Epidermal melanocyte (primary cell): ENCODE results near the gene GJD4.

Source experiments
- DNase-seq: peaks from one replicate; pipeline ENCODE4 v3.0.0; 2011; ENCODE audit warnings: low spot score; ENCODE audit not compliant: insufficient read length

The GJD4 gene

GRCh38 chr10:35578618-35578956 lies 26.6 kb upstream of the GJD4 start:
- DNase-seq = no peak

DNA sequence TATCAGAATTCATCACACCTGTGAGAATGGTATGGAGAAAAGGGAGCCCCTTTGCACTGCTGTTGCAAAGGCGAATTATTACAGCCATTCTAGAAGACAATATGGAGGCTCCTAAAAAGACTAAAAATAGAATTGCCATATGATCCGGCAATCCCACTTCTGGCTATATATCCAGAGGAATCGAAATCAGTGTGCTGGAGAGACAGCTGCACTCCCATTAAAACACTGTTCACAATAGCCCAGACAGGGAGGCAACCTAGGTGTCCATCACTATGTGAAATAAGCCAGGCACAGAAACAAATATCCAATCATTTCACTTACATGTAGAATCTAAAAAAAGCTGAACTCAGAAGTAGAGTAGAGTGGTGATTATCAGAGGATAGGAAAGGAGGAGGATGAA lies 26.0 kb upstream of the GJD4 start:
- DNase-seq = no peak

DNA sequence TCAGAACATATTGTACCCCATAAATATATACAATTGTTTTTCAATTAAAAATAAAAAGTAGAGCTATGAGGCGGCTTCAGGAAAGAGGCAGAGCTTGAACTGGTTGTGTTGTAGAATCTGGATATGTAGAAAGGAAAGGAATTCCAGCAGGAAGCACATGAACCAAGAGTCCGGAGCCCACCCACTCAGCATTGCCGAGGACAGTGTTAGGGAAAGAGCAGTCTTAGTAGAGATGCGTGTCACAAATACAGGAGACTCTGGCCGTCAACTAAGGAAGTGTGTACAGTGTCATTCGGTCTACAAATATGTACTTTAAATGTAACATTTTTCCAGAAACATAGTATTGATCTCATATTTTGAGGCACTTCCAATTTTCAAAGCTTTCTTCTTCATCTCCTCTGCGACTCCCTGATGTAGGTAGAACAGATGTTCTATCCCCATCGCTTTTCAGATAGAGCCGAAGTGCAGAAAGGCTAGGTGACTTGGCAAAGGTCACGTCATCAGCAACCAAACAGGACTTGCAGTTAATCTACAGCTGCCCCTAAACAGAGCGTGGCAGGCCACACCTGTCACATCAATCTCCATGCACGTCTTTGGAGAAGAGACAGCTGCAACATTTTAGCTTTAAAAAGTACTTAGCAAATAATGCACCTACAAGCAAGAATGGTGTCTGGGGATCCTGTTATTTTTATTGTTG lies 25.3 kb upstream of the GJD4 start:
- DNase-seq = no peak

DNA sequence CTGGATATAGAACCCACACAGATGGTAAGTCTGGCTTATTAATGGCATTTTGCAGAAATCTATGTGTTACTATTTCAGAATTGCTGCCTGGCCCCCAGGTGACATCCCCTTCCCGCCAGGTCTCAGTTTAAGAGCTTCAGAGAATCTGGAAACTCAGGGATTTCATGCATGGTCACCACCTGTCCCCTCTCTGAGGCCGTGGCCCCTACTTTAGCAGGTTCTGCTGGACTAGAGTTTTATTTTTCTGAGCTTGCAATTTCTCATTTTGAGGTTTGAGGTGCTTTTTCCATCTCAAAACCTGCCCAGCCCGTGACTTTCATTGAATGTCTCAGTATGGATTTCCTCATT lies 24.7 kb upstream of the GJD4 start:
- DNase-seq = no peak

DNA sequence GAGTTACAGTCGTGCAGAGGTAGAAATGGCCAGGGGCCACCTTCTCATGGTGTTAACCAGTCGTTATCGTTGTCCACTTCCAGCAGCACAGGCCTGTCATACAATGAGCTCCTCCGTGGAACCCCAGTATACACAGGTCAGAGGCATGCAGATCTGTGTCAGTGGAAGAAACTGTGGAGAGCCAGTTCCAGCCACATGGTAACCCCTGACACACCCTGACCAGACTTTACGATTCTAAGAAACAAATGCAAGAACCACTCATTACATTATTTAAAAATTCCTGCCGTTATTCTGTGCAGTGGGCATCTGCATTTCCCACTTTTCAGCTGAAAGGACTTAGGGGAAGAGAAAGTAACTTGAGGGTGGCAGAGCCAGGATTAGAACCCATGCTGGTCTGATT lies 23.5 kb upstream of the GJD4 start:
- DNase-seq = no peak

GRCh38 chr10:35584946-35585345 lies 20.2 kb upstream of the GJD4 start:
- no peak for DNase-seq

DNA sequence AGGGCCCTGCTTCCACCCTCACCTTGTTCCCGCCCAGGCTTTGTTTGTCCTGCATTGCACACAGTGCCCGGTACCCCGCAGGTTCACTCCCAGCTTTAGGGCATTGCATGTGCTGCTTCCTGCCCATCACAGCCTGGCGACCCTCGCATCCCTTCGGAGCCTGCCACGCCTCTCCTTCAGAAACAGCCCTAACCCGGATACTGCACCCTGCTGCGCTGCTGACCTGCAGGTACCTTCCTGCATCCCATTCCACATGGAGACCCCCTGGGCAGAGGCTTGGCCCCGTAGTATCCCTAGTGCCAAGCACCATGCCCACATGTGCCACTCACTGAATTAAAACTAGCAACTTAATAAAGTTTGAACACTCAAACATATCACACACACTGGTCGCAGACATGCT lies 19.8 kb upstream of the GJD4 start:
- DNase-seq = no peak

DNA sequence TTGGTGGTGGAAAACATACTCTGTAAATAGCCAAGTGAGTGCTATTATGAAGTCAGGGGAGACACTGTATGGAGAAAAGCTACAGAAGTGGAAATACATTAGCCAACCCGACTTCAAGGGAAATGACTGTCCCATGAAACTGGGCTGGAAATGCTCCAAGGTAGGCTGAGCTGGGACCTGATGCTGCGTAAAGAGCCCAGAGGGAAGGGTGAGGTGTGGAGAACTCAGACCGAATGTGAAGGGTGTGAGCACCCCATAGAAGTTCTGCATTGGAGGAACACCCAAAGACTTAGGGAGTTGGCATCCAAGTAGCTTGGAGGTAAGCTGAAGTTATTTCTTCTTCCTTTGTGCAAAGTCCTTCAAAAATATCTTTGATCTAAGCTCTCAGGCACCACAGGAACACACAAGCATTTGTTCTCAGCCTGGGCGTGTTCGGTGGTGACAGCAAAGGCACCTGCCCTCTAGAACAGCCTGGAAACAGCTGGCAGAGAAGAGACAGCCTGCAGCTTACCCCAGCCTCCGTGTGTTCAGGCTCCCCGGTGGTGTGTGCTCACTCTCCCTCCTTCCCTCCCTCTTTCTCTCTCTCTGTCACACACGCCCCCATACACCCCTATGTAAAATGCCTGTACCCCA lies 19.1 kb upstream of the GJD4 start:
- DNase-seq = no peak

GRCh38 chr10:35588836-35589235 lies 16.3 kb upstream of the GJD4 start:
- no peak for DNase-seq

DNA sequence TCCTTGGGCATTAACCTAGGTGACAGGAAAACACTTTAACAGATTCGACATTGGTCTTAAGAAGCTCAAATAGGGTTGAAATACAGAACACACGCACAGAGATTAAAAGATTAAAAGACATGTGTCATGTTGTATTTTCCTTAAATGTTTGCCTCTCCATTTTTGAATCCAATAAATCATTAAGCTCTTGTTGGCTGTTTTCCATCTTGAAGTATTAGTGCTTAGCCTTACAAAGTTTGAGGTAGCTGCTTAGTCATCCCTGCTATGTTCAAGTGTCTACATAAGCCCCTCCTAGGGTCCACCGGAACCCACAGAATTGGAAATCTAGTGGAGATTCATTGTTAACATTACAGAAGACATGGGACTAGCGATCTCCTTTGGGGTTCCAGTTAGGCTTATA lies 12.7 kb upstream of the GJD4 start:
- DNase-seq = no peak

- DNase-seq = no peak
Observed at GRCh38 chr10:35594115-35595079, 10.7 kb upstream of the GJD4 start.

GRCh38 chr10:35595106-35595505 lies 10.0 kb upstream of the GJD4 start:
- no peak for DNase-seq

DNA sequence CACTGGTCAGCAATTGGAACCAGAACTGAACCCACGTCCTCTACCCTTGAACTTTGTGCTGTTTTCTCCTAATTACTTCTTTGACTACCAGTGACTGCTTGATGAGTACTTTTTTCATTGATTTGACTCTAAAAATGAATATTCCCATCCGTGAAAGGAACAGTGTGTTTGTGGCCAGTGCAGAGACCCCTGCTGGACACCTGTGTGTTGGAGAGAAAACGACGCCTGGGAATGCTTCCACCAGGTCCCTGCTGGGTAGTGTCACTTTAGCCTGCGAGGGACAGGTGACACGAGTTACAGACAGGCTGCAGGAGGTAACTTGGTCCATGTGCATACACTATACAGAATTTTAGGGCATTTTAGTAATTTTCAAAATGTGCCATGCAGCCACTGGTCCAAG lies 6.8 kb upstream of the GJD4 start:
- DNase-seq = no peak

- DNase-seq = no peak
Observed at GRCh38 chr10:35600193-35600592, 4.9 kb upstream of the GJD4 start.

- no peak for DNase-seq
Observed at GRCh38 chr10:35606430-35606829, 1.3 kb downstream of the GJD4 start.

- DNase-seq = no peak
Observed at GRCh38 chr10:35607475-35608327, 2.6 kb downstream of the GJD4 start.

DNA sequence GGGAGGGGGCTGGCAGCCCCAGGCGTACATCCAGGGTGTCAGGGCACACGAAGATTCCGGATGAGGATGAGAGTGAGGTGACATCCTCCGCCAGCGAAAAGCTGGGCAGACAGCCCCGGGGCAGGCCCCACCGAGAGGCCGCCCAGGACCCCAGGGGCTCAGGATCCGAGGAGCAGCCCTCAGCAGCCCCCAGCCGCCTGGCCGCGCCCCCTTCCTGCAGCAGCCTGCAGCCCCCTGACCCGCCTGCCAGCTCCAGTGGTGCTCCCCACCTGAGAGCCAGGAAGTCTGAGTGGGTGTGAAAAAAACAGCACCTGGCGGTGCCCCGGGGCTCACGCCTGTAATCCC lies 3.2 kb downstream of the GJD4 start:
- no peak for DNase-seq

DNA sequence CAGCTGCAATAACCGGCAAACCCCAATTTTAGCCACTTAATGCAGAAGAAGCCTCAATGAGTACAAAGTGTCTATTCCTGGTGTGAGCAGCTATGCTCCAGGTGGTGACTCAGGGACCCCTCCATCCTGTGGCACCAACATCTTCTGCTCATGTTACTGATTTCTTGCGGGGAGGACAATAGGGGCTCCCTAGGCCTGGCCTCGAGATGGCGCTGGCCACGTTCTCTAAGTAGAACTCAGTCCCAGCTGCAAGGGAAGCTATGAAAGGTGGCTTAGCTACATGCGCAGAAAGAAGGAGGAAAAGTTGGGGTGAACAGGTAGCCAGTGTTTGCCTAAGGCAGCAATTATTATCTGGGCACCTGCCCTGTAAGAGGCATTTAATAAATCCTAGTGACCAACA lies 6.6 kb downstream of the GJD4 start:
- DNase-seq = no peak

GRCh38 chr10:35612385-35613106 lies 7.4 kb downstream of the GJD4 start:
- no peak for DNase-seq

DNA sequence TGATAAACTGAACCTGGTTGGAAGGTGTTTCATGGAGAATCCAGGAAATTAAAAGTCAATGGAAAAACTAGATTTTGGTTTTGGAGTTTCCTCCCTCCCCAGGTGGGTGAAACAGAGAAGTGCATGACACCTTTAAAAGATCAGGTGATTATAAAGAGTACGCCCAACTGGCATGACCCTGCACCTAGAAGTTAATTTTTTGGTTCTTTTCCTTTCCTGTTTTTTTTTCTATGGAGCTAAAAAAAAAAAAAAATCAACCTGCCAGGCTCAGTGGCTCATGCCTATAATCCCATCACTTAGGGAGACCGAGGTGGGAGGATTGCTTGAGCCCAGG lies 7.9 kb downstream of the GJD4 start:
- DNase-seq = no peak

- no peak for DNase-seq
Observed at GRCh38 chr10:35613597-35614226, 8.6 kb downstream of the GJD4 start.
